BJ (cell line): Measurements from ENCODE around the gene SGK1. TPM values are rescaled to one million over a fixed set of nuclear protein-coding genes. Genes with fewer than 3 reads are reported as not detected.
"Not testable (repeated sequence)": the region's sequence is repeated elsewhere in the genome, so short reads cannot be mapped to it uniquely, and the experiment has no call there.

Source experiments
- CTCF ChIA-PET: fragments of 350-600 bp; formaldehyde crosslinking; extraction: SDS; loops from one replicate; lab custom pipeline; 2021; ENCODE audit warnings: antibody characterized with exemption, inconsistent platforms; lab: Yijun Ruan, JAX
- POLR2A ChIA-PET: fragments of 300-600 bp; sonication (Branson Sonifier 250); formaldehyde crosslinking; extraction: SDS; loops from one replicate; lab custom pipeline; 2021; ENCODE audit warnings: antibody characterized with exemption; lab: Charles Lee
- DNase-seq: peaks from one replicate; pipeline ENCODE4 v3.0.0-alpha.2; 2011; ENCODE audit warnings: low read depth
- H3K27me3 ChIP-seq: 2 replicates; pipeline ENCODE4 v1.6.0; 2011; ENCODE audit warnings: low read length; ENCODE audit not compliant: control insufficient read depth, insufficient read depth
- H3K36me3 ChIP-seq: 2 replicates; pipeline ENCODE4 v1.5.1; 2011; ENCODE audit warnings: low read length; ENCODE audit not compliant: control insufficient read depth, insufficient read depth
- H3K4me3 ChIP-seq: 2 replicates; pipeline ENCODE4 v1.5.1; 2011; ENCODE audit warnings: low read depth, mild to moderate bottlenecking, control low read depth, low read length
- CTCF ChIP-seq: IDR thresholded peaks from 2 replicates; pipeline ENCODE4 v1.5.1; 2011; ENCODE audit warnings: low read depth, mild to moderate bottlenecking, control low read depth, inconsistent platforms, low read length, moderate library complexity; ENCODE audit not compliant: insufficient read depth
- polyA plus RNA-seq: library from polyadenylated mRNA; depleted of rRNA; stranded (reverse); fragments of >200 nt; gene quantifications from 2 replicates; pipeline ENCODE4 v1.2.3, GENCODE V29; 2011

The SGK1 gene
- polyA plus RNA-seq, 1 experiment, result 179 TPM

- POLR2A ChIA-PET, result no interaction called here
- CTCF ChIA-PET, result no interaction called here
- no peak for DNase-seq
- Histone ChIP-seq H3K27me3 (no peaks in the 10 kb centered on the region), H3K36me3 (no peaks in the 10 kb centered on the region), H3K4me3 (no peak overlapping the region)
- no peak for TF ChIP-seq CTCF
Measured at GRCh38 chr6:134322216-134322615, 4.3 kb upstream of the SGK1 start.

- DNase-seq, result no peak
- CTCF ChIA-PET, result no interaction called here
- POLR2A ChIA-PET, result no interaction called here
- no peaks in the 10 kb centered on the region for H3K27me3 ChIP-seq
- no peak for TF ChIP-seq CTCF
- no peak overlapping the region for H3K4me3 ChIP-seq
- no peaks in the 10 kb centered on the region for H3K36me3 ChIP-seq
Measured at GRCh38 chr6:134321246-134321645, 3.3 kb upstream of the SGK1 start.

- CTCF ChIA-PET, H3K27me3 ChIP-seq, POLR2A ChIA-PET, H3K4me3 ChIP-seq, DNase-seq, H3K36me3 ChIP-seq: not testable (repeated sequence)
Measured at GRCh38 chr6:134319686-134320085, 1.8 kb upstream of the SGK1 start.

- no peaks in the 10 kb centered on the region for H3K36me3 ChIP-seq
- POLR2A ChIA-PET, result no interaction called here
- TF ChIP-seq CTCF, result no peak
- no peak for DNase-seq
- CTCF ChIA-PET, result no interaction called here
- no peaks in the 10 kb centered on the region for H3K27me3 ChIP-seq
- H3K4me3 ChIP-seq, result no peak overlapping the region
Measured at GRCh38 chr6:134318974-134319281, 1.0 kb upstream of the SGK1 start.

GRCh38 chr6:134318236-134318973 is 493 bp upstream of the SGK1 start:
- TF ChIP-seq CTCF, result no peak
- no peak overlapping the region for H3K4me3 ChIP-seq
- no peaks in the 10 kb centered on the region for H3K36me3 ChIP-seq
- POLR2A ChIA-PET, result interaction anchor here (1.1 kb wide), 1 partner anchor 15 kb away, joined by 4 read pairs; no protein-coding TSS in a partner anchor
- DNase-seq, result no peak
- H3K27me3 ChIP-seq, result no peaks in the 10 kb centered on the region
- CTCF ChIA-PET, result no interaction called here

GRCh38 chr6:134316733-134317431 is 1.0 kb downstream of the SGK1 start:
- CTCF ChIA-PET, result interaction anchor here (1.4 kb wide), 1 partner anchor 35 kb away, joined by 4 read pairs; no protein-coding TSS in a partner anchor
- TF ChIP-seq CTCF, result no peak
- Histone ChIP-seq H3K4me3 (peak overlapping the region; percentile 42; the same call in 1 of the 2 replicates), H3K27me3 (no peaks in the 10 kb centered on the region), H3K36me3 (no peaks in the 10 kb centered on the region)
- DNase-seq, result no peak
- POLR2A ChIA-PET, result no interaction called here
